Breast epithelium (tissue), 4 donors: ENCODE results near the gene RAP1B. TPM values are rescaled to one million over a fixed set of nuclear protein-coding genes. Genes with fewer than 3 reads are reported as not detected.
"Not testable (repeated sequence)": the region's sequence is repeated elsewhere in the genome, so short reads cannot be mapped to it uniquely, and the experiment has no call there.

Experiments
- DNase-seq, 2 donors: peaks; one replicate each; pipeline ENCODE4 v3.0.0-alpha.2; 2019; ENCODE audit warnings: low spot score in 2 of 2
- H3K27ac ChIP-seq, 2 donors: fragments of 200-600 bp; sonication (generic) in 1 of 2; one replicate each; pipeline ENCODE4 v1.5.1; 2016 to 2019; ENCODE audit warnings: mild to moderate bottlenecking in 1 of 2
- H3K27me3 ChIP-seq, 2 donors: fragments of 200-600 bp; sonication (generic) in 1 of 2; one replicate each; pipeline versions ENCODE4 v1.5.1 to v1.6.0; 2017 to 2019; ENCODE audit warnings: control low read depth in 1 of 2, mild to moderate bottlenecking in 1 of 2
- H3K36me3 ChIP-seq: fragments of 200-600 bp; one replicate; pipeline ENCODE4 v1.5.1; 2019
- H3K4me1 ChIP-seq, 2 donors: fragments of 200-600 bp; sonication (generic); one replicate each; pipeline ENCODE4 v1.5.1; 2016 to 2019; ENCODE audit warnings: control low read depth in 1 of 2
- H3K4me3 ChIP-seq, 3 donors: fragments of 200-600 bp; sonication (generic); 1 replicate in 2 of 3; 2 replicates in 1 of 3; pipeline ENCODE4 v1.5.1; 2016 to 2019; ENCODE audit warnings: mild to moderate bottlenecking in 3 of 3, moderate library complexity in 2 of 3
- H3K9me3 ChIP-seq, 2 donors: fragments of 200-600 bp; sonication (generic) in 1 of 2; one replicate each; pipeline ENCODE4 v1.5.1; 2016 to 2019; ENCODE audit warnings: control low read depth in 1 of 2
- POLR2A ChIP-seq: fragments of 450-650 bp; IDR thresholded peaks from one replicate; pipeline ENCODE4 v1.6.1; 2016; ENCODE audit warnings: antibody characterized with exemption, mild to moderate bottlenecking, moderate library complexity
- POLR2AphosphoS5 ChIP-seq, 3 donors: sonication (generic); formaldehyde crosslinking; IDR thresholded peaks; one replicate each; pipeline ENCODE4 v1.6.1; 2017; ENCODE audit warnings: antibody characterized with exemption in 3 of 3
- intact Hi-C: fragments of 100-400 bp; cut with DNase I; formaldehyde crosslinking; loops from one replicate; pipeline ENCODE4 v1.15.1; 2023; ENCODE audit warnings: low total_unique reads
- total RNA-seq, 3 donors: library from RNA; depleted of rRNA; stranded (reverse); fragments of >200 nt; gene quantifications; one replicate each; pipeline ENCODE4 v1.1.0, GENCODE V29; 2016
- TF ChIP-seq, protein P1 (sequence below), 3 donors: fragments of 450-650 bp; IDR thresholded peaks; one replicate each; pipeline ENCODE4 v1.5.1; 2016 to 2017; ENCODE audit warnings: antibody characterized with exemption in 3 of 3, mild to moderate bottlenecking in 3 of 3, moderate library complexity in 3 of 3

RAP1B gene
- total RNA-seq, 3 donors from 2014 or later, result 176 to 198 (median 186) TPM

DNA sequence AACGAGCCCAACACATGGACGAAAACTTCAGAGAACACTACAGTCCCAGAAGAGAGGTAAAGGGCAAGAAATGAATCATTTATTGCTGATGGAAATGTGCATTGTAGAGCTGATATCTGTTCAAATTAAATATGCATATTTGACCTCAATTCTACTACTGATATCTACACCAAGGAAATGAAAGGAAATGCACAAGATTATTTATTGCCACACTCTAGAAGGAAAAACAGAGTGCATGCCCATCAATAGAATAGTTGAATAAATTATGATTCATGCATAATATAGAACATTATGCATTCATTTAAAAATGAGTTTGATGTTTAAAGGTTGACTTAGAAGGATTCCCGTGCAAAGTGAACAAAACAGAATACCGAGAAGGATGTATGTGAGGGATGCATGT, 60.5 kb downstream of the RAP1B start:
- no peaks in the 10 kb centered on the region for H3K9me3 ChIP-seq
- no peak overlapping the region for H3K27ac ChIP-seq
- H3K27me3 ChIP-seq, result no peaks in the 10 kb centered on the region
- intact Hi-C loops, result no loop called here
- H3K4me3 ChIP-seq, result no peak overlapping the region
- DNase-seq, result no peak
- H3K4me1 ChIP-seq, result no peaks in the 10 kb centered on the region
- no peaks in the 10 kb centered on the region for H3K36me3 ChIP-seq
- TF ChIP-seq POLR2A (no peak), POLR2AphosphoS5 (IDR thresholded peaks at IDR 0.05) (no peak)
- TF ChIP-seq, protein P1, sequence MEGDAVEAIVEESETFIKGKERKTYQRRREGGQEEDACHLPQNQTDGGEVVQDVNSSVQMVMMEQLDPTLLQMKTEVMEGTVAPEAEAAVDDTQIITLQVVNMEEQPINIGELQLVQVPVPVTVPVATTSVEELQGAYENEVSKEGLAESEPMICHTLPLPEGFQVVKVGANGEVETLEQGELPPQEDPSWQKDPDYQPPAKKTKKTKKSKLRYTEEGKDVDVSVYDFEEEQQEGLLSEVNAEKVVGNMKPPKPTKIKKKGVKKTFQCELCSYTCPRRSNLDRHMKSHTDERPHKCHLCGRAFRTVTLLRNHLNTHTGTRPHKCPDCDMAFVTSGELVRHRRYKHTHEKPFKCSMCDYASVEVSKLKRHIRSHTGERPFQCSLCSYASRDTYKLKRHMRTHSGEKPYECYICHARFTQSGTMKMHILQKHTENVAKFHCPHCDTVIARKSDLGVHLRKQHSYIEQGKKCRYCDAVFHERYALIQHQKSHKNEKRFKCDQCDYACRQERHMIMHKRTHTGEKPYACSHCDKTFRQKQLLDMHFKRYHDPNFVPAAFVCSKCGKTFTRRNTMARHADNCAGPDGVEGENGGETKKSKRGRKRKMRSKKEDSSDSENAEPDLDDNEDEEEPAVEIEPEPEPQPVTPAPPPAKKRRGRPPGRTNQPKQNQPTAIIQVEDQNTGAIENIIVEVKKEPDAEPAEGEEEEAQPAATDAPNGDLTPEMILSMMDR (IDR thresholded peaks at IDR 0.05), result no peak

DNA sequence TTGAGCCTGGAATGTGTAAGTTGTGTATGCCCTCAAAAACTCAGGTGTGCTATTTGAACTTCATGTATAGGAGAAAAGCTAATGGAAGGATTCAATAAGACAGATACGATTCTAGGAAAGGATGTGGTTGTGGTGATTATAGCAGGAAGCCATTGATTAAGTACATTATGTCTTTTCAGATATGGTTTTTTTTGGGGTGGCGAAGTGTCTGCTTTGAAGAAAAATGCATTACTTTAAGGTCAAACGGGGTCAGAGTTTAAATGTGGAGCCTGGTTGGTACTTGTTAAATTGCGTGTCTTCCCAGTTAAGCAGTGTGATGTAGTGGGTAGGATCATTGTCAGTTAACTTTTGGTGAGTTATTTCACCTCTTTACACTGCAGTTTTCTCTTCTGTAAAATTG, 63.1 kb downstream of the RAP1B start:
- no peak for DNase-seq
- no peak overlapping the region for H3K27ac ChIP-seq
- TF ChIP-seq, protein P1 (IDR thresholded peaks at IDR 0.05), result no peak
- TF ChIP-seq POLR2A (no peak), POLR2AphosphoS5 (IDR thresholded peaks at IDR 0.05) (no peak)
- H3K36me3 ChIP-seq, result no peaks in the 10 kb centered on the region
- H3K4me1 ChIP-seq, result no peaks in the 10 kb centered on the region
- no peak overlapping the region for H3K4me3 ChIP-seq
- H3K9me3 ChIP-seq, result no peaks in the 10 kb centered on the region
- H3K27me3 ChIP-seq, result no peaks in the 10 kb centered on the region
- intact Hi-C loops, result no loop called here

DNA sequence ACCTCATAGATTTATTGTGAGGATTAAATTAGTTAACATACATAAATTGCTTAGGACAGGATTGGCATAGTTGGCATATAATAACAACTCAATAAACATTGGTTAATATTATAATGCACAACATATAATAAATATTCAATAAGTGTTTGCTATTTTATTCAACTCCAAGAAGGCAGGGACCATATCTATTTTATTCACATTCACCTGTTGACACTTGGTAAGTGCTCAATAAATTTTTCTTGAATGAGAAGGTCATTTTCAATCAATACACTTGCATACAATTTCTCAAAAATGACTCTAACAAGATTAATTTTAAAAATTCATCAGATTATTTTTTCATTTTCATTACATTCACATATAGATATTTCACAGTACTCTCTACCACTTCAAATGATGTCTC, 63.7 kb downstream of the RAP1B start:
- intact Hi-C loops, result no loop called here
- Histone ChIP-seq H3K36me3 (no peaks in the 10 kb centered on the region), H3K4me1 (no peaks in the 10 kb centered on the region), H3K27ac (no peak overlapping the region), H3K27me3 (no peaks in the 10 kb centered on the region), H3K9me3 (no peaks in the 10 kb centered on the region), H3K4me3 (no peak overlapping the region)
- DNase-seq, result no peak
- TF ChIP-seq POLR2A (no peak), POLR2AphosphoS5 (IDR thresholded peaks at IDR 0.05) (no peak)
- TF ChIP-seq, protein P1 (IDR thresholded peaks at IDR 0.05), result no peak

DNA sequence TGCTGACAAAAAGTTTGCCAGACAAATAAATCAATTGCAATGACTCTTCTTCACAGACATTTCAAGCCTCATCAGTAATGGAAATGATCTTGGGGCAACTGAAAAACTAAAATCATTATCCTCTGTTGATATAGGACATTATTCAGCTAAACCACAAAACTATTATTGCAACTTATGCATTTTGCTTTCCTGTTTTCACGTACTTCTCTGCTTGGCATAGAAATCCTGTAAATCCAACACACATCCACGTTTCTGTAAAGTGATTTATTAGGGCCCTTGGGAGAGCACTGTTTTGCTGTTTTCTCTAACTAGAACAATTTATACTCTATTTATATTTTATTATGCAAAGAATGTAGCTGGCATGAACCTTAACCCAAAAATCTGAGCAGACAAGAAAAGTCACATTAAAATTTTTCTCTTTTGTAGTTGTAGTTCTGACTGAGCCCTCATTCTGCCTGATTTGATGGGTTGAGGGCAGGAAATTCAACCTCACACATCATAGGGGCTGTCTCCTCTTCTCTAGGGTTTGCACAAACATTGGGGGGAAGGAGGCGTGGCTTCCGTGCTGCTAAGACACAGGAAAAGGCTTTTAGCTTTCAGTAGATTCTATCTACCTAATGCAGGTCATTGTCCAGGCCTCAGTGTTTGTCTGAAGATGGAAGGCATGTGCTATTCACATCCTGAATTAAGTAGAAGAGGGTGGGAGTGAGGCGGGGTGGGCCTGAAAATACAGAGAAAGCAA, 64.6 kb downstream of the RAP1B start:
- Histone ChIP-seq H3K9me3 (no peaks in the 10 kb centered on the region), H3K4me3 (no peak overlapping the region), H3K36me3 (no peaks in the 10 kb centered on the region), H3K4me1 (no peaks in the 10 kb centered on the region), H3K27ac (no peak overlapping the region), H3K27me3 (no peaks in the 10 kb centered on the region)
- TF ChIP-seq, protein P1 (IDR thresholded peaks at IDR 0.05), result no peak
- no peak for TF ChIP-seq POLR2A
- no peak for TF ChIP-seq POLR2AphosphoS5 (IDR thresholded peaks at IDR 0.05)
- intact Hi-C loops, result no loop called here
- no peak for DNase-seq

- DNase-seq, H3K27me3 ChIP-seq, H3K4me3 ChIP-seq, intact Hi-C loops, H3K9me3 ChIP-seq, H3K36me3 ChIP-seq, H3K4me1 ChIP-seq, H3K27ac ChIP-seq: not testable (repeated sequence)
Measured at GRCh38 chr12:68676854-68677253, 66.2 kb downstream of the RAP1B start.
